IPS-NIHi11 (cell line): ENCODE results near the gene ETHE1.
A peak's percentile ranks its signal among the peaks of the same experiment; 100 is the strongest.

Source experiments
- DNase-seq: peaks from one replicate; pipeline ENCODE4 v3.0.0; 2012; ENCODE audit warnings: mixed read lengths, low spot score

Gene ETHE1

DNA sequence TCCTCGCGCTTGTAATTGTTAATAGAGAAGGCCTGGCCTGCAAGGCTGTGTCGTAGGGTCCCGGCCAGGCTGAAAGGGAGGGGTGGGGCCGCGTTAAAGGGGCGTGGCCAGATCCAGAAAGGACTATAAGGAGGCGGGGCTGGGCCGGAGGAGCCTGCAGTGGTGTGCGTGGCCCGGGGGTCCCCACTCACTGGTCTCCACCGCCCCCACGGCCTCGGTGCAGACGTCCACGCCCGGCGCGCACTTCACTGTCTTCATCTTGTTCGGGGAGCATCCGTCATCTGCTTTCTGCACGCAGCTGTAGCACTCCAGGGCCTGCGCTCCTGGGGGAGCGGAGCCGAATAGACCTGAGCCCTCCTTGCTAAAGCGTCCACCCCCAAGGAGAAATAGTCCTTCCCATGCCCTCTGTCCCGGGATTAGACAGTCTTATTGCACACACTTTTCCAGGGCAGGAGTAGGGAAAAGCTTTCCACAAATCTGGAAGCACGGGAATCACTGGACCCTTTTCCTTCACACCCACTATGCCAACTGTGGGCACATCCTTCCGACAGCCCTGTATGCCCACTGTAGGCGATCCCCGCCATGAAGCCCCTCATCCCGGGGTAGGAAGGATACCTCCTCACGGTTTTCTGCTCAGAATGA is 62.7 kb downstream of the ETHE1 start:
- DNase-seq: peak; percentile 84

DNA sequence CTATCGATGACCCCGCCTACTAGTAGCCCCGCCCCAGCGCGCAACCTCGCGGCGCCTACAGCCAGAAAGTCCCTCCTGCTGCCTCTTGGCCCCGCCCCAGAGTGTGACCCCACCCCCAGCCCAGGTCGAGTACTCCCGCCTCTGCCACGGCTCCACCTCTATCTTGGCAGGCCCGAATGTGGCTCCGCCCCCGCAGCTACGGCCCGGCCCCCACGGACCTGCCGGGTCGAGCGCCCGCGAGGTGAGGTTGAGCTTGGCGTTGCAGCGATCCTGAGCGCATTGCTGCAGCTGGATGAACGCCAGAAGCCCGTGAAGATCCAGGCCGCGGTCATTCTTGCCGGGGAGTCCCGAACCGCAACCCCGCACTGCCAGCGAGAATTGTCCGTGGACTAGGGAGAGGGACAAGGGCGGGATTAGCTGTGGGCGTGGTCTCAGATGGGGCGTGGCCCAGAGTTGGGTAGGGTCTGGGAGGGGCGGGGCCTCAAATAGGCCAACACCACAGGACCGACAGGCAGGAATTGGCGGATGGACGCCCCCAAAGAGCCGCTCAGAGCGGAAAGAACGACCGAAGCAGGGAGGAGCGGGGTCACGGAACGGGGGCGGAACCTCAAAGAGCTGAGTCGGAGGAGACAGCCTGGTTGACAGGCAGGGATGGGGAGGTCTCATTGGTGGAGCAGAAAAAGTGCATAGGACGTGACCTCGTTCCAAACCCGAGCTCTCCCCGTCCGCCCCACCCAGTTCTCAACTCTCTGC is 63.4 kb downstream of the ETHE1 start:
- DNase-seq: peak; percentile 96

DNA sequence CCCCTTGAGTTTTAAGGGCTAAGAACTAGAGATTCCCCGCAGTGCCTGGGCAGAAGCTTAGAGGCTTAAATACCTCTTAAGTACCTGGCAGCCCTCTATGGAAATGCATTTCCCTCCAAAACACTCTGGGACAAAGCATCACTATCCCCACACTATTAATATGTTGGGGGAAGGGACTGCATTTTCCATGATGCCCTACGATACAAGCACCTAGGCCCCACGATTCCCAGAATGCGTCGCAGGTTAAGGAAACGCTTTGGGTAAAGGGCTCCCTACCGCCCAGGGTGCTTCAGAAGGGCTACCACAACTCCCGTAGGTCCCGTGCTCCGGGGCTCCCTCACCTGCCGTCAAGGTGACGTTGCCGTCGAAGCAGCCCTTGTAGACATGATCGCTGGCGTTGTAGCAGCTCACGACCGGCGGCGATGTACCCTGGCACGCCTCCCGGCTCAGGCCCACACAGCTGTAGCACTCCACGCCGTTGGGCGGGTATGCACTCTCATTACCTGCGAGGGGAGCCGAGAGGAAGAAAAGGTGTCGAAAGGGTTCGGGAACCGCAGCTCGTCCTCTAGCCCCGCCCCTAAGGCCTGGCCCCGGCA is 64.1 kb downstream of the ETHE1 start:
- DNase-seq: no peak

DNA sequence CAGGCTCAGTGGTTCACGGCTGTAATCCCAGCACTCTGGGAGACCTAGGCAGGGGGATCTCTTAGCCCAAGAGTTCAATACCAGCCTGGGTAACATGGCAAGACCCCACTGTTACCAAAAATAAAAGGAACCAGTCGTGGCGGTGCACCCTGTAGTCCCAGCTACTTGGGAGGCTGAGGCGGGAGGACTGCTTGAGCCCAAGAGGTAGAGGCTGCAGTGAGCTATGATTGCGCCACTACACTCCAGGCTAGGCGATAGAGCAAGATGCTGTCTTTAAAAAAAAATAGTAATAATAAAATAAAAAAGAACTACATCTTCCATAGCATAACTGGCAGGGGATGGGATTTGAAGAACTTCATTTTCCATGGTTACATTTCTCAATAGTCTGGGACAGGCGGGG is 64.6 kb downstream of the ETHE1 start:
- no peak for DNase-seq

DNA sequence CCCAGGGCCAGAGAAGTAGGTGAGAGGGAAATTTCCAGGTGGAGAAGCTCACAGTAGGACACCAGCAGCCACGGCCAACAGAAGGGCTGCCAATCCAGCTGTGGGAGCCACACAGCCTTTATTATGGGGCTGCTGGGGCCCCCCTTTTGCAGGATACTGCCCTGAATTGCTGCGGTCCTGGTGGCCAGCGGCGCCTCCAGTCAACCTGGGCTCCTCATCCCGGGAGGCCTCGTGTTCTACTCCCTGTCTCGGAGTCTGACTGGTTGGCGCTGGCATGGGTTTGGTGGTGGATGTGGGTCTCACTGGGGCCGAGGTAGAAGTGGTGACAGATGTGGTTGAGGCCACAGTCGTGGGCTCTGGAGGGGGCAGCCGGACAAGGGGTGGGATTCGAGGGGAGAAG is 65.7 kb downstream of the ETHE1 start:
- no peak for DNase-seq

DNA sequence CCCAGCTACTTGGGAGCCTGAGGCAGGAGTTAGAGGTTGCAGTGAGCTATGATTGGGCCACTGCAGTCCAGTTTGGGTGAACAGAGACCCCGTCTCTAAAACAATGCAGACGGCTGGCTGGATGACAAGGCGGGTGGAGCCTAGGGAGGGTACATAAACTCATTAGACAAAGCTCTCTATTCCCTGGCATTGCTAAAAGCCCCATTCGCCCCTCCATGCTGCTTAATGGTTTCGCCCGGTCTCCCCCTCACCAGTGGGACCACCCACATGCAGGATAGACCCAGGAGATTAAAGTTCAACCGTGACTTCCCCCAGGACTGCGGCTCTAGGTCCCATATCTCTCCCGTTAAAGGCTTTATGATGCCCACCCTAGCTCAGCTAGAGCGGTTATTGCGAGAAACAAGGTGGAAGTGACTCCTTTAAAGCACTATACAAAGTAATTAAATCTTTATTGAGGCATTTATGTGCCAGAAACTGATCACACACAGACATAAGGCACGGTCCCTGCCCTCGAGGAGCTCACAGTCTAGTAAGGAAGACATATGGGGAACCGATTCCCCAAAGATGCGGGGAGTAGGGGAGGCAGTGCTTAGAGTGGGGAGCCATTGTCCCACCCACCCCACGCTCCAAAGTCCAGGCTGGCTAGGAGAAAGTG is 66.5 kb downstream of the ETHE1 start:
- no peak for DNase-seq

DNA sequence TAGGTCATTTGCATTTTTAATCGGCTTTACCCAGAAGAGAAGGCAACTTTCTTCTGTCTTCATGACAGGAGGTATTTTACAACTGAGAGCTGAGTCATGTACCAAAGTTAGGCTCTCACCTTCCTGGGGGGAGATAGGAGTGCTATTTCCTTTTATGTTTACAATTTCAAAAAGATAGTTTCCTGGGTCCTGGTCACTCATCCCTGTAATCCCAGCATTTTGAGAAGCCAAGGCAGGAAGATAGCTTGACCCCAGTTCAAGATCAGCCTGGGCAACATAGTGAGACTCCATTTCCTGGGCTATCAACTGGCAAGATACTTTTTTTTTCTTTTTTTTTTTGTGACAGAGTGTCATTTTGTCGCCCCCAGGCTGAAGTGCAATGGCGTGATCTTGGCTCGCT is 69.2 kb downstream of the ETHE1 start:
- no peak for DNase-seq
